K562 (cell line): Measurements from ENCODE around the gene ZGLP1. TPM values are rescaled to one million over a fixed set of nuclear protein-coding genes. Genes with fewer than 3 reads are reported as not detected.

Source experiments
- CTBP1 ChIP-seq: fragments of 450-650 bp; IDR thresholded peaks from 2 replicates; pipeline ENCODE4 v1.6.1; 2016; ENCODE audit warnings: borderline replicate concordance
- ILF3 ChIP-seq: fragments of 450-650 bp; IDR thresholded peaks from 2 replicates; pipeline ENCODE4 v1.6.1; 2018; ENCODE audit warnings: antibody characterized with exemption, mild to moderate bottlenecking, moderate library complexity, borderline replicate concordance
- PTBP1 ChIP-seq: fragments of 200-400 bp; formaldehyde crosslinking; IDR thresholded peaks from 2 replicates; pipeline ENCODE4 v1.6.1; 2017; ENCODE audit warnings: low read depth, low read length
- PURB ChIP-seq: sonication (generic); formaldehyde crosslinking; IDR thresholded peaks from 2 replicates; pipeline ENCODE4 v1.9.0; 2021; ENCODE audit warnings: low read depth, mild to moderate bottlenecking, missing genetic modification reagents
- SMARCA5 ChIP-seq: fragments of 450-650 bp; IDR thresholded peaks from 2 replicates; pipeline ENCODE4 v1.6.1; 2016
- ZBTB17 ChIP-seq: fragments of 450-650 bp; formaldehyde crosslinking; IDR thresholded peaks from 2 replicates; pipeline ENCODE4 v1.4.0; 2020; ENCODE audit warnings: mild to moderate bottlenecking
- ZFPM2 ChIP-seq: fragments of 250-450 bp; sonication (Bioruptor Pico); IDR thresholded peaks from 2 replicates; pipeline ENCODE4 v1.5.1; 2022; ENCODE audit warnings: mild to moderate bottlenecking
- ZNF146 ChIP-seq: IDR thresholded peaks from one replicate; pipeline ENCODE4 v1.6.1; 2018; ENCODE audit warnings: missing compliant biosample characterization; ENCODE audit not compliant: unreplicated experiment
- ZNF586 ChIP-seq: fragments of 450-650 bp; formaldehyde crosslinking; conservative IDR thresholded peaks from 2 replicates; pipeline ENCODE4 v1.4.0; 2020; ENCODE audit warnings: mild to moderate bottlenecking, moderate library complexity
- polyA plus RNA-seq, 8 experiments: library from polyadenylated mRNA; depleted of rRNA in 4 of 8; stranded (reverse) in 5 of 8; unstranded in 3 of 8; fragments of >200 nt; fragmentation: Nextera tagmentation in 2 of 8; fragmentation: Illumina TruSeq in 1 of 8; extraction: Ambion mirVana in 2 of 8; extraction: Trizol in 1 of 8; gene quantifications; 2 replicates each; pipeline versions ENCODE4 v1.2.1 to v1.2.3, GENCODE V29; 2011 to 2014; ENCODE audit warnings: inconsistent platforms in 1 of 8, missing spikeins in 1 of 8
- total RNA-seq, 7 experiments: library from RNA; depleted of rRNA in 6 of 7; stranded (reverse); fragments of >200 nt in 6 of 7; fragmentation: Illumina TruSeq in 2 of 7; extraction: Trizol in 2 of 7; gene quantifications; 2 replicates each; pipeline versions ENCODE4 v1.2.1 to v1.2.3, GENCODE V29; 2011 to 2021; ENCODE audit warnings: low replicate concordance in 1 of 7
- TF ChIP-seq, protein P1 (sequence below): sonication (generic); formaldehyde crosslinking; IDR thresholded peaks from 2 replicates; pipeline ENCODE4 v1.8.1; 2023; ENCODE audit warnings: mild to moderate bottlenecking, missing genetic modification reagents, moderate library complexity
- TF ChIP-seq, protein P2 (sequence below), 3 experiments: fragments of 200-800 bp in 1 of 3; sonication (Bioruptor generic) in 1 of 3; sonication (generic) in 1 of 3; formaldehyde crosslinking in 1 of 3; IDR thresholded peaks; 2 replicates each; pipeline versions ENCODE4 v1.6.1 to v1.8.0; 2016 to 2022; ENCODE audit warnings: mild to moderate bottlenecking in 2 of 3, missing compliant biosample characterization in 2 of 3, missing genetic modification characterization in 2 of 3, missing genetic modification reagents in 1 of 3
- TF ChIP-seq, protein P3 (sequence below): fragments of 450-650 bp; formaldehyde crosslinking; IDR thresholded peaks from 2 replicates; pipeline ENCODE4 v1.4.0; 2022; ENCODE audit warnings: mild to moderate bottlenecking, moderate library complexity
- TF ChIP-seq, protein P4 (sequence below): fragments of 450-650 bp; IDR thresholded peaks from 2 replicates; pipeline ENCODE4 v1.6.1; 2016; ENCODE audit warnings: low read depth

The ZGLP1 gene
- total and polyA plus RNA-seq, 9 of the 15 experiments (the other 6 are each of a cell fraction or from before 2014, with no cell fraction given): 0.24 to 4.5 (median 2.2) TPM

DNA sequence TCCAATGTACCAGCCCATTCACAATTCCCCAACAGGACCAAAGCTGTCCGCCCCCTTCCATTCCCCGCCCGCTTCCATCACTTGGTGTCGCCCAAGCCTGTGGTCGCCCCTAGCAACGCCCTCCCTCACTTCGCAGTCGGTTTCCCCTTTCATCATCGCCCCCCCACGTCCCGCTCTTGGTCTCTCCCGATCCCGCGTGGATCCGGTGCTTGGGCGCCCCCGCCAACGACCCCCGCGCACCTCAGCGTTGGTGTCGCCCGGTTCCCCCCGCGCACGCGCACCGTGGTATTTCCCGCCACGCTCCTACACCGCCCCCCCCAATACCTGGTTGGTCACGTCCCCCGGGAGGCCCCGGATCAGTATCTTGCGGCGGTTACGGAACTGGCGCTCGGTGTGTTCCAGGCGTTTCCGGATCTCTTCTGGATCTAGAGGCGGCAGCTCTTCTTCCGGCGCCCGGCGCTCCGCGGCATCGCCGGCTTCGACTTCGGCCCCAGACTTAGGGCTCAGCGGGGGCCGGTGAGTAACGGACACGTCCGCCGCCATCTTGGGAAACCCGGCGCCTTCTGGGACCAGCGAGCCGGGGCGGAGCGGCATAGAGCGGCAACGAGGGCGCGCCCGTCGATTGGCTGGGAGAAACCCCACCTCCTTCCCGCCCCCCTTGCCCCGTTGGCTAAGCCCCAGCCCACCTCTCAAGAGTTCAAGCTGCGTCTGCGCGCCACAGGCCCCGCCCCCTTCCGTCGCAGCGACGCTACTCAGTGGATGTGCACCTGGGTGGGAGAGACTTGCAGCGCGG lies 23.5 kb upstream of the ZGLP1 start, which contains the start of gene RAVER1 (continued):
- TF ChIP-seq PTBP1 (0 out of 2 replicates have a peak, but pooled peaks have one; percentile 29), ILF3 (no peak), ZNF146 (CRISPR knock-in tag) (no peak), ZFPM2 (CRISPR knock-in tag) (no peak), PURB (CRISPR knock-in tag) (no peak), ZBTB17 (CRISPR knock-in tag) (peak; percentile 44; the same call in 1 of the 2 replicates), SMARCA5 (no peak), ZNF586 (CRISPR knock-in tag) (no peak), CTBP1 (peak; percentile 11; the same call in 1 of the 2 replicates)
- TF ChIP-seq, protein P1, sequence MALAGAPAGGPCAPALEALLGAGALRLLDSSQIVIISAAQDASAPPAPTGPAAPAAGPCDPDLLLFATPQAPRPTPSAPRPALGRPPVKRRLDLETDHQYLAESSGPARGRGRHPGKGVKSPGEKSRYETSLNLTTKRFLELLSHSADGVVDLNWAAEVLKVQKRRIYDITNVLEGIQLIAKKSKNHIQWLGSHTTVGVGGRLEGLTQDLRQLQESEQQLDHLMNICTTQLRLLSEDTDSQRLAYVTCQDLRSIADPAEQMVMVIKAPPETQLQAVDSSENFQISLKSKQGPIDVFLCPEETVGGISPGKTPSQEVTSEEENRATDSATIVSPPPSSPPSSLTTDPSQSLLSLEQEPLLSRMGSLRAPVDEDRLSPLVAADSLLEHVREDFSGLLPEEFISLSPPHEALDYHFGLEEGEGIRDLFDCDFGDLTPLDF (CRISPR knock-in tag): peak; percentile 78
- TF ChIP-seq, protein P2, sequence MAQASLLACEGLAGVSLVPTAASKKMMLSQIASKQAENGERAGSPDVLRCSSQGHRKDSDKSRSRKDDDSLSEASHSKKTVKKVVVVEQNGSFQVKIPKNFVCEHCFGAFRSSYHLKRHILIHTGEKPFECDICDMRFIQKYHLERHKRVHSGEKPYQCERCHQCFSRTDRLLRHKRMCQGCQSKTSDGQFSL (CRISPR knock-in tag; IDR thresholded peaks at IDR 0.05): peak; percentile 100
- TF ChIP-seq, protein P2 (tag; IDR thresholded peaks at IDR 0.05): peak in 1 of 2 experiments; percentile 97; a peak in 2 of 4 replicates
- TF ChIP-seq, protein P3, sequence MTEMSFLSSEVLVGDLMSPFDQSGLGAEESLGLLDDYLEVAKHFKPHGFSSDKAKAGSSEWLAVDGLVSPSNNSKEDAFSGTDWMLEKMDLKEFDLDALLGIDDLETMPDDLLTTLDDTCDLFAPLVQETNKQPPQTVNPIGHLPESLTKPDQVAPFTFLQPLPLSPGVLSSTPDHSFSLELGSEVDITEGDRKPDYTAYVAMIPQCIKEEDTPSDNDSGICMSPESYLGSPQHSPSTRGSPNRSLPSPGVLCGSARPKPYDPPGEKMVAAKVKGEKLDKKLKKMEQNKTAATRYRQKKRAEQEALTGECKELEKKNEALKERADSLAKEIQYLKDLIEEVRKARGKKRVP: peak; percentile 46; the same call in 1 of the 2 replicates
- TF ChIP-seq, protein P4, sequence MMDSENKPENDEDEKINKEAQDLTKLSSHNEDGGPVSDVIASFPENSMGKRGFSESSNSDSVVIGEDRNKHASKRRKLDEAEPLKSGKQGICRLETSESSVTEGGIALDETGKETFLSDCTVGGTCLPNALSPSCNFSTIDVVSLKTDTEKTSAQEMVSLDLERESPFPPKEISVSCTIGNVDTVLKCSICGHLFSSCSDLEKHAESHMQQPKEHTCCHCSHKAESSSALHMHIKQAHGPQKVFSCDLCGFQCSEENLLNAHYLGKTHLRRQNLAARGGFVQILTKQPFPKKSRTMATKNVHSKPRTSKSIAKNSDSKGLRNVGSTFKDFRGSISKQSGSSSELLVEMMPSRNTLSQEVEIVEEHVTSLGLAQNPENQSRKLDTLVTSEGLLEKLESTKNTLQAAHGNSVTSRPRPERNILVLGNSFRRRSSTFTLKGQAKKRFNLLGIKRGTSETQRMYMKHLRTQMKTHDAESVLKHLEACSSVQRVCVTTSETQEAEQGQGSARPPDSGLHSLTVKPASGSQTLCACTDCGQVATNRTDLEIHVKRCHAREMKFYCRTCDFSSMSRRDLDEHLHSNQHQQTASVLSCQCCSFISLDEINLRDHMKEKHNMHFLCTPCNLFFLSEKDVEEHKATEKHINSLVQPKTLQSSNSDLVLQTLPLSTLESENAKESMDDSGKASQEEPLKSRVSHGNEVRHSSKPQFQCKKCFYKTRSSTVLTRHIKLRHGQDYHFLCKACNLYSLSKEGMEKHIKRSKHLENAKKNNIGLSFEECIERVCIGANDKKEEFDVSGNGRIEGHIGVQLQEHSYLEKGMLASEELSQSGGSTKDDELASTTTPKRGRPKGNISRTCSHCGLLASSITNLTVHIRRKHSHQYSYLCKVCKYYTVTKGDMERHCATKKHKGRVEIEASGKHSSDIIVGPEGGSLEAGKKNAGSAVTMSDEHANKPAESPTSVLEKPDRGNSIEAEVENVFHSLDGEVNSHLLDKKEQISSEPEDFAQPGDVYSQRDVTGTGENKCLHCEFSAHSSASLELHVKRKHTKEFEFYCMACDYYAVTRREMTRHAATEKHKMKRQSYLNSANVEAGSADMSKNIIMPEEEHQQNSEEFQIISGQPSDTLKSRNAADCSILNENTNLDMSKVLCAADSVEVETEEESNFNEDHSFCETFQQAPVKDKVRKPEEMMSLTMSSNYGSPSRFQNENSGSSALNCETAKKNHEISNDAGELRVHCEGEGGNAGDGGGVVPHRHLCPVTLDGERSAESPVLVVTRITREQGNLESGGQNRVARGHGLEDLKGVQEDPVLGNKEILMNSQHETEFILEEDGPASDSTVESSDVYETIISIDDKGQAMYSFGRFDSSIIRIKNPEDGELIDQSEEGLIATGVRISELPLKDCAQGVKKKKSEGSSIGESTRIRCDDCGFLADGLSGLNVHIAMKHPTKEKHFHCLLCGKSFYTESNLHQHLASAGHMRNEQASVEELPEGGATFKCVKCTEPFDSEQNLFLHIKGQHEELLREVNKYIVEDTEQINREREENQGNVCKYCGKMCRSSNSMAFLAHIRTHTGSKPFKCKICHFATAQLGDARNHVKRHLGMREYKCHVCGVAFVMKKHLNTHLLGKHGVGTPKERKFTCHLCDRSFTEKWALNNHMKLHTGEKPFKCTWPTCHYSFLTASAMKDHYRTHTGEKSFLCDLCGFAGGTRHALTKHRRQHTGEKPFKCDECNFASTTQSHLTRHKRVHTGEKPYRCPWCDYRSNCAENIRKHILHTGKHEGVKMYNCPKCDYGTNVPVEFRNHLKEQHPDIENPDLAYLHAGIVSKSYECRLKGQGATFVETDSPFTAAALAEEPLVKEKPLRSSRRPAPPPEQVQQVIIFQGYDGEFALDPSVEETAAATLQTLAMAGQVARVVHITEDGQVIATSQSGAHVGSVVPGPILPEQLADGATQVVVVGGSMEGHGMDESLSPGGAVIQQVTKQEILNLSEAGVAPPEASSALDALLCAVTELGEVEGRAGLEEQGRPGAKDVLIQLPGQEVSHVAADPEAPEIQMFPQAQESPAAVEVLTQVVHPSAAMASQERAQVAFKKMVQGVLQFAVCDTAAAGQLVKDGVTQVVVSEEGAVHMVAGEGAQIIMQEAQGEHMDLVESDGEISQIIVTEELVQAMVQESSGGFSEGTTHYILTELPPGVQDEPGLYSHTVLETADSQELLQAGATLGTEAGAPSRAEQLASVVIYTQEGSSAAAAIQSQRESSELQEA: no peak
